ENCODE data around the gene WWOX. TPM values are rescaled to one million over a fixed set of nuclear protein-coding genes. Genes with fewer than 3 reads are reported as not detected.

WWOX gene
- total RNA-seq, 2 donors from 2014 or later: 33.8 to 82.5 TPM

DNA sequence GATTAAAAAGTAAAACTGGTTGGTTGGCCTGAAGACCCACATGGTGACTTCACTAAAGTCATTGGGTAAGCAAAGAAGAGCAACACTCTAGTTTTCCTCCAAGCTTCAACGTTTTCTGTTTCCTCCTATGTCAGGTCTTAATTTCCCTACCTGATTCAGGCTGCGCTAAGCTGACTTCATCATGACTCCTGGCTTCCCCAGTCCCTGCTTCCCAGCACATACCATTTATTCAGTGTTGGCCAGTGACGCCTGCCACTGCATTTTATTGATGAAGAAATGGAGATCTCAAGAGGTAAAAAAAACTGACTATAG, 645.3 kb downstream of the WWOX start:
- H3K4me1 ChIP-seq (ENCODE audit: control insufficient read depth in 1 of 2, low read depth in 2 of 2): peaks cover 7 to 17% of the 10 kb centered on the region in 2 donors
- no peak overlapping the region for H3K27ac ChIP-seq
- no peaks in the 10 kb centered on the region for H3K36me3 ChIP-seq
- H3K4me3 ChIP-seq: no peak overlapping the region
- ATAC-seq (ENCODE audit: insufficient number of reproducible peaks, low FRiP score, low read depth): no peak
- TF ChIP-seq, protein P1, sequence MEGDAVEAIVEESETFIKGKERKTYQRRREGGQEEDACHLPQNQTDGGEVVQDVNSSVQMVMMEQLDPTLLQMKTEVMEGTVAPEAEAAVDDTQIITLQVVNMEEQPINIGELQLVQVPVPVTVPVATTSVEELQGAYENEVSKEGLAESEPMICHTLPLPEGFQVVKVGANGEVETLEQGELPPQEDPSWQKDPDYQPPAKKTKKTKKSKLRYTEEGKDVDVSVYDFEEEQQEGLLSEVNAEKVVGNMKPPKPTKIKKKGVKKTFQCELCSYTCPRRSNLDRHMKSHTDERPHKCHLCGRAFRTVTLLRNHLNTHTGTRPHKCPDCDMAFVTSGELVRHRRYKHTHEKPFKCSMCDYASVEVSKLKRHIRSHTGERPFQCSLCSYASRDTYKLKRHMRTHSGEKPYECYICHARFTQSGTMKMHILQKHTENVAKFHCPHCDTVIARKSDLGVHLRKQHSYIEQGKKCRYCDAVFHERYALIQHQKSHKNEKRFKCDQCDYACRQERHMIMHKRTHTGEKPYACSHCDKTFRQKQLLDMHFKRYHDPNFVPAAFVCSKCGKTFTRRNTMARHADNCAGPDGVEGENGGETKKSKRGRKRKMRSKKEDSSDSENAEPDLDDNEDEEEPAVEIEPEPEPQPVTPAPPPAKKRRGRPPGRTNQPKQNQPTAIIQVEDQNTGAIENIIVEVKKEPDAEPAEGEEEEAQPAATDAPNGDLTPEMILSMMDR (IDR thresholded peaks at IDR 0.05): no peak
- H3K9me3 ChIP-seq: no peaks in the 10 kb centered on the region
- H3K27me3 ChIP-seq (replicated peaks; ENCODE audit: insufficient read depth): no peaks in the 10 kb centered on the region
- DNase-seq (ENCODE audit: low spot score): no peak

DNA sequence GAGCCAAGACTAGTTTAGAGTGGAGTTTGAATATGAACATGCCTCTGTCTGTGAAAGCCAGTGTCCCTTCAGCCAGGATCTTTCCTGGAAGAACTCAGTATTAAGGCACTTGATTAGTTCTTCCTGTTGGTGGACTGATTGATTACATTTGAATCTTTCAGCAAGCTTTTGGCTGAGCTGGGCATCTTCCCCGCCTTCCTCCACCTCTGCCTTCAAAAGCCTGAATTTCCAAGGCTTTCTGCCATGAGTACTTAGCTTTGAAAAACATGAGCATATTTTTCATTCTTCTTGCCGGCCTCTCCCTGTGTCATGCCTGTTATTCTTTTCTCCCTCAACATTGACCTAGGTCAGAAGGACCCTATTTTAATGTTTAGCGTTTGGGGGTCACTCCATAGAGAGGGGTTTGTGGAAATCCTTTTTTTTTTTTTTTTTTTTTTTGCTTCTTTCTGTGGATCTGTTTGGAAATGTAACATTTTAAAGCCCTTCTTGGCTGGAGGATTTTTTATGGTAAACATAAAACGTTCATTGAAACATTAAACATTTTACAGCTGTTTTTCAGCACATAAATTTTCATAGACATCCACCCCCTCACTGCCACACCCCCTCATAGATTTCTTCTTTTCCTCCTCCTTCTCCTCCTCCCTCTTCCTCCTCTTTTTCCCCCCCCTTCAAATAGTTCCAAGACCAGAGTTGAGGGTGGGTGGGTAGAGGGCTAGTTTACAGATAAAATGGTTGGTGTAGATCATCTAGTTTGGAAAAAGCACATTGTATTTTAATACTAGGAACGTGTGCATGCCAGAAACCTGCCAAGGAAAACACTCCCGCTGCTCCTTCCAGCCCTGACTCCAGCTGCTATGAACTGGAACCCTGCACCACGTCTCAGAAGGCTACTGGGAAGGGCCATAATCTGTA, 645.9 kb downstream of the WWOX start:
- Histone ChIP-seq H3K4me1 (ENCODE audit: control insufficient read depth in 1 of 2, low read depth in 2 of 2) (peaks cover 7 to 17% of the 10 kb centered on the region in 2 donors), H3K27me3 (replicated peaks; ENCODE audit: insufficient read depth) (no peaks in the 10 kb centered on the region), H3K36me3 (no peaks in the 10 kb centered on the region), H3K27ac (no peak overlapping the region), H3K4me3 (no peak overlapping the region), H3K9me3 (no peaks in the 10 kb centered on the region)
- ATAC-seq (ENCODE audit: insufficient number of reproducible peaks, low FRiP score, low read depth) (no peak), DNase-seq (ENCODE audit: low spot score) (no peak)
- TF ChIP-seq, protein P1 (IDR thresholded peaks at IDR 0.05): no peak

DNA sequence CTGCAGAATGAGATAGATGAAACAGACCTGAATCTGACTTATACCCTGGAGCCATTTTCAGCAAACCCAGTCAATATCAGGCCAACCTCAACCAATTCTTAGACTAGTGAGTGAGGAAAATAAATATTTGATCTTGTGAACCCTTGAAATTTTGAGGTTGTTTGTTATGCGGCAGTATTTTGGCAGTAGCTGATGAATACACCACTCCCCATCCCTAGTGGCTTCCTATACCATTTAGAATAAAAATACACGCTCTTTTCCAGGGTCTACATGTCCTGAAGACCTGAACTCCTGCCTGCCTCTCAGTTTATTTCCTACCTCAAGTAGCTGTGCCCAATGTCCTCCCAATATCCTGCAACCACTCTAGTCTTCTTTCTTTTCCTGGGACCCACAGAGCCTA, 647.3 kb downstream of the WWOX start:
- DNase-seq (ENCODE audit: low spot score) (no peak), ATAC-seq (ENCODE audit: insufficient number of reproducible peaks, low FRiP score, low read depth) (no peak)
- no peaks in the 10 kb centered on the region for H3K9me3 ChIP-seq
- H3K27me3 ChIP-seq (replicated peaks; ENCODE audit: insufficient read depth): no peaks in the 10 kb centered on the region
- TF ChIP-seq, protein P1 (IDR thresholded peaks at IDR 0.05): no peak
- H3K4me1 ChIP-seq (ENCODE audit: control insufficient read depth in 1 of 2, low read depth in 2 of 2): peaks cover 7 to 17% of the 10 kb centered on the region in 2 donors
- no peak overlapping the region for H3K4me3 ChIP-seq
- no peaks in the 10 kb centered on the region for H3K36me3 ChIP-seq
- no peak overlapping the region for H3K27ac ChIP-seq

DNA sequence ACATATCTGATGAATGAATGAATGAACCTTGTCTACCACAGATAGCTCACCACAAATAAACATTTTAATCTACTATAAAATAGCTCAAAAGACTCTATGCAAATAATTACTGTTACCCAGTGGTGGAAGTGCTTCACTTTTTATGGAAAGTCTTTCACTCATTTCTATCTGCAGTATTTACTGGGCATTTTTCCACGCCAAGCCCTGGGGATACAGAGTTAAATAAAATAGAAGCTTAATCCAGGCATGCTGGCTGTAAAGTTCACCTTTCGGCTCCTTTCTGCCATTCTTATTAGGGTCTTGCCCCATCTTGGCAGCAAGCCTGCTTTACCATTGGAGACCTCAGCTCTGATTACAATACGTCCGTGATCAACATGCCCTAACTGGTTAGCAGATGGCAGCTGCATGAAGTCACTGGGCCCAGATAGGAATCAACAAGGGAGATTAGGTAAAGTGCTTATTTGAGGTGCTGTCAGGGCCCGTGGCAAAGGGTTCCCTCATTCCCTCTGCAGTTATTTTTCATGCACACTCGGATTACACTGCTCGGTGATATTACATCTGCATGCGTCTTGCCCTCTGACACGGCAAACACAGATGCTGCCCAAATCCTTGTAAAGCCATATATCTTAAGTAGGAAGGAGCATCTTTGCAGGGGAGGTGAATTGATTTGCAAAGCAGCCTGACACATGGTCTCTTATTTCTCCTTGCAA, 648.9 kb downstream of the WWOX start:
- Histone ChIP-seq H3K4me1 (ENCODE audit: control insufficient read depth in 1 of 2, low read depth in 2 of 2) (peaks cover 7 to 17% of the 10 kb centered on the region in 2 donors), H3K27ac (no peak overlapping the region), H3K27me3 (replicated peaks; ENCODE audit: insufficient read depth) (no peaks in the 10 kb centered on the region), H3K4me3 (no peak overlapping the region), H3K9me3 (no peaks in the 10 kb centered on the region), H3K36me3 (no peaks in the 10 kb centered on the region)
- TF ChIP-seq, protein P1 (IDR thresholded peaks at IDR 0.05): no peak
- no peak for DNase-seq (ENCODE audit: low spot score)
- no peak for ATAC-seq (ENCODE audit: insufficient number of reproducible peaks, low FRiP score, low read depth)

DNA sequence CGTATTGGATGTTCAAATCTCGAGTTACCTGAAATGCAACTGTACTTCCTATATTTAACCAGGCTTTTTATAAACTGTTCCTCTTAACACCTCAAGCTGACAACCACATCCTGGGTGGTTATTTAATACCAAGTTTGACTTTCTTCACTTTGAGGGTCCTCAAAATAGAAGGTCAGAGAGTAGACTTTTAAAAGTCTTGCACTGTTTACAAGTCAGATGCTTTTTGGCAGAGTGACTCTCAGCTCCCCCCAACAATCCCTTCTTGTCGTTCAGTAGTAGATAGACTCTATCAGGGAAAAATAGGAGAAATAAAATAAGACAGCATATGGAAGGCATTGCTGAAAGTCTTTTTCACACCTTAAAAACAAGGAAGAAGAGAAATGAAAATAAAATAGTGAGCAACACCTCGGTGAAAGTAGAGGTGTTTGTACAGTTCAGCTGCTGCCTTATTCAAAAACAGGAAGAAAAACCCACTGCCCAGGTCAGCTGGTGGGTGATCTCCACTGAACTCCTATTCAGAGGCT, 650.4 kb downstream of the WWOX start:
- Histone ChIP-seq H3K27ac (no peak overlapping the region), H3K9me3 (no peaks in the 10 kb centered on the region), H3K4me3 (no peak overlapping the region), H3K27me3 (replicated peaks; ENCODE audit: insufficient read depth) (no peaks in the 10 kb centered on the region), H3K4me1 (ENCODE audit: control insufficient read depth in 1 of 2, low read depth in 2 of 2) (peaks cover 3 to 13% of the 10 kb centered on the region in 2 donors), H3K36me3 (no peaks in the 10 kb centered on the region)
- TF ChIP-seq, protein P1 (IDR thresholded peaks at IDR 0.05): no peak
- DNase-seq (ENCODE audit: low spot score): no peak
- ATAC-seq (ENCODE audit: insufficient number of reproducible peaks, low FRiP score, low read depth): no peak
